Activated CD8-positive, alpha-beta memory T cell treated with anti-CD3 and anti-CD28 coated beads, Interleukin-2, amount 10 ng/mL, durations not matched to agents 7 days and 5 days (primary cell): ENCODE results near the gene KRT79. TPM values are rescaled to one million over a fixed set of nuclear protein-coding genes. Genes with fewer than 3 reads are reported as not detected.

Experiments used
- ATAC-seq: fragments of 150-1000 bp; cut with Tn5 transposase; one replicate; pipeline ENCODE4 v1.10.0; 2021; ENCODE audit warnings: moderate library complexity
- CTCF ChIA-PET: fragments of 350-600 bp; sonication (Branson Sonifier 250); formaldehyde crosslinking; loops from one replicate; lab custom pipeline; 2021; ENCODE audit warnings: antibody characterized with exemption; lab: Charles Lee
- DNase-seq: peaks from one replicate; pipeline ENCODE4 v3.0.0-alpha.2; 2020
- H3K27ac Mint-ChIP-seq: one replicate; pipeline ENCODE4 v1.8.0; 2021; ENCODE audit warnings: mild to moderate bottlenecking, mixed read lengths
- H3K27me3 Mint-ChIP-seq: one replicate; pipeline ENCODE4 v1.8.0; 2021; ENCODE audit warnings: mixed read lengths
- H3K36me3 Mint-ChIP-seq: one replicate; pipeline ENCODE4 v1.8.0; 2021; ENCODE audit warnings: mild to moderate bottlenecking, mixed read lengths
- H3K4me1 Mint-ChIP-seq: one replicate; pipeline ENCODE4 v1.8.0; 2021; ENCODE audit warnings: mixed read lengths
- H3K4me3 Mint-ChIP-seq: one replicate; pipeline ENCODE4 v1.8.0; 2021; ENCODE audit warnings: mild to moderate bottlenecking, moderate library complexity, mixed read lengths
- H3K9me3 Mint-ChIP-seq: one replicate; pipeline ENCODE4 v1.8.0; 2022; ENCODE audit warnings: low read depth, mixed read lengths
- total RNA-seq, 2 experiments: library from RNA; stranded (reverse); gene quantifications; one replicate each; pipeline ENCODE4 v1.2.3, GENCODE V29; 2021

The KRT79 gene
- total RNA-seq, 2 experiments from 2014 or later = 0.23 TPM; not detected in 1

DNA sequence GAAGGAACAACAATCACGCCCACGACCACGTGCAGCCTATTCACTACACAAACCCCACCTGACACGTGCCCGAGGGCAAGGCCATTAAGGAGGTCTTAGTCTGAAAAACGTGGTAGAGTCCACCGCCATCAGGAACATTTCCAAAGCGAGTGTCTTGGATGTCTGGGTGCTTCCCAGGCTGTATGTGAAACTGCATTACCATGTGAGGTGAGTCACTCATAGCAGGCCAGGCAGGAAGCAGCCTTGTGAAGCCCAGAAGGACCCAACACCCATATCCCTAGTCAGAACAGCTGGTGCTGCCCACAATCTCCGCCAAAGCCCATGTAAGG is 3.3 kb upstream of the KRT79 start:
- Mint-ChIP-seq H3K4me1 (peaks cover 30% of the 10 kb centered on the region), H3K27ac (no peak overlapping the region), H3K9me3 (no peaks in the 10 kb centered on the region), H3K27me3 (peaks cover 5% of the 10 kb centered on the region), H3K4me3 (no peak overlapping the region), H3K36me3 (no peaks in the 10 kb centered on the region)
- ATAC-seq (no peak), DNase-seq (no peak)
- CTCF ChIA-PET = interaction anchor here (1.0 to 2.2 kb wide), 2 partner anchors 33 to 47 kb away, joined by 3 to 8 read pairs; no protein-coding TSS in a partner anchor

DNA sequence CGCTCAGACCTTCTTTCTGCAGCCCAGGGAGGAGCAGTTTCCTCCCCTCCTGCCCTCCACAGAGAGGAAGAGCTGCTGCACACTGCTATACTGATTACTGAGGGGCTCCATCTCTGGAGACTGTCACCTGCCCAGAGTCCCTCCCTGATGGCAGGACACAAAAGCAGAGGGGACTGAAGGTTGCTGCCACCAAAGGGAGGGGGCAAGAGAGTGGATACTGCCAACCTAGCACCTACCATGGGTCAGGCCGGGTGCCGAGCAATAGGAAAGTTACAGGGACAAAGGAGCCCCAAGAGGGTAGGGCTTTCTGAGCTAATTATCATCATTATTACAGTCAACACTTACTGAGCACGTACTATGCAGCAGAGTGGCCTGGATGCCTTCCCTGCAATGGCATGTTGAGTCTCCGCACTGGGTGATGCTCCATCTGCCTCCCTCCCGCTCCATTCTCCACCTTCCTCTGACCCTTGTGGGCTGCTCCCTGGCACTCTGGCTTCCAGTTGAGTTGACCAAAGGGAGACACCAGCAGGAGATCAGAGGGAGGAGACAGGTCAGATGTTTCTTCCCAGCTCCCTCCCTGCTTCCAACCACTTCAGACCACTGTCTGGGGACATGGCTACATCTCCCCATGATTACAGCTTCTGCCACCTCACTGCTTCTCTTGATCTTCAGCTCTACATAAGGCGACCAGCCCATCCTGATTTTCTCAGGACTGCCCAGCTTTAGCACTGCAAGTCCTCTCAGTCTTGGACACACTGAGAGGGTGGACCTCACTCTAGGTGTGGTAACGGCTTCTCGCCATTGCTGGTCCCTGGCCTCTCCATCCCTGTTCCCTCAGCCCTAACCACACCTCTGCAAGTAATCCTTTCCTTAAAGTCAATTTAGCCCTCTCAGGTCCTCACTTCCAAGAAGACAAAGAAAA is 2.6 kb upstream of the KRT79 start:
- Mint-ChIP-seq H3K27ac (peak overlapping the region; percentile 64), H3K4me1 (peaks cover 27% of the 10 kb centered on the region), H3K27me3 (peaks cover 5% of the 10 kb centered on the region), H3K9me3 (no peaks in the 10 kb centered on the region), H3K4me3 (no peak overlapping the region), H3K36me3 (no peaks in the 10 kb centered on the region)
- ATAC-seq (peak; percentile 7), DNase-seq (no peak)
- CTCF ChIA-PET = interaction anchor here (1.0 to 2.2 kb wide), 2 partner anchors 32 to 33 kb away, joined by 3 to 8 read pairs; no protein-coding TSS in a partner anchor

DNA sequence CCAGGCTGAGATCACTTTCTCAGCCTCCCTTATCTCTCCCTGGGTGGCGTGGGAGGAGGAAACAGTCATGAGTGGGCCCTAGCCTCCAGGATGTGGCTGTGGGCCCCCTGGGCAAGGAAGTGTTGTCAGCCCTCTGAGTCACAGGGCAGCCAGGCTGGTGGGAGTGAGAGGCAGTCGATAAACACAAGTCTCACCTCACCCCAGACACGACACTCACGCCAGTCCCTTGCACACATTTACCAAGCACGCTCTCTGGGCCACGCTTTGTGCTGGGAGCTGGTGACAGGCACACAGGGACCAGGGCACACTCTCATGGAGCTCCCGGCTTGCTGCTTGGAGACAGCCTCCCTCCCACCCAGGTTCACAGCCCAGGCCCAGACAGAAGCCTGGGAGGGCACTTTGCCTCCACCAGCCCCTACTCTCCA is 1.9 kb upstream of the KRT79 start:
- no peaks in the 10 kb centered on the region for H3K9me3 Mint-ChIP-seq

DNA sequence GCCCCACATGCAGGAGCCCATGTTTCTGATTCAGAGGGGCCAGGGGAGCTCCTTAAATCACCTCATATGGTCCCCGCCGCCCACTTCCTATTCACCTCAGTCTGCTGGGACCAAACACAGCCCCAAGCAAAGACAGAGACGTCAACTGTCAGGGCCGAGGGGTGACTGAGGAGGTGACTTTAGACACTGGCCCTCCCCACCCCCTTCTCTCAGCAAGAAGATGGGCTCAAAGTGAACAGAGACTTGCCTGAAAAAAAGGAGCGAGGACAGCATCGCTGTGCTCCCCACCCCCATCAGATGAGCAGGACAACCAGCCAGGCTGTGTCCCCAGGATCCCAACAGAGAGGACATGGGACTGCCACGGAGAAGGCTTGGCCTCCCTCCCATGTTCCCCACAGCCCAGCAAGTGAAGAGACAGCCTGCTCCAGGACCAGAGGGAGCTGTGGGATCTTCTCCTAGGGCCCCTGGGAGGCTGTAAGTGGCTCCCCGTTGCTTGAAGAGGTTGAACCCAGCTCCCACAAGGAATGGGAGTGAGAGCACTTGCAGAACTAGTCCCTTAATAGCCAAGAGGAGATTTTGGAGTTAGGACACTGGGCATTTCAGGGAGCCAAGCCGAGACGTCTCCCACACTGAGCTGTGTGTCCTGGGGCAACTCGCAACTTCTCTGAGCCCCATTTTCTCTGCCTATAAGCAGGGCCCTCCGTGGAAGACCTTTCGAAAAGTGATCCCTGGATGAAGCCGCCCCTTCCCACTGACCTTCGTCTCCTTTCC is 1.3 kb upstream of the KRT79 start:
- no peak for DNase-seq
- Mint-ChIP-seq H3K27ac (peak overlapping the region; percentile 44), H3K4me3 (no peak overlapping the region), H3K36me3 (no peaks in the 10 kb centered on the region), H3K4me1 (peaks cover 27% of the 10 kb centered on the region), H3K27me3 (peaks cover 5% of the 10 kb centered on the region), H3K9me3 (no peaks in the 10 kb centered on the region)
- CTCF ChIA-PET = interaction anchor here (1.5 to 2.2 kb wide), 2 partner anchors 30 to 35 kb away, joined by 3 to 8 read pairs; no protein-coding TSS in a partner anchor
- no peak for ATAC-seq

More for the DNA sequence above, 1.9 kb upstream of the KRT79 start:
- H3K27me3 Mint-ChIP-seq = peaks cover 5% of the 10 kb centered on the region
- no peaks in the 10 kb centered on the region for H3K36me3 Mint-ChIP-seq
- ATAC-seq (peak; percentile 85), DNase-seq (peak; percentile 77)
- peak overlapping the region; percentile 64 for H3K27ac Mint-ChIP-seq
- H3K4me3 Mint-ChIP-seq = no peak overlapping the region
- peaks cover 27% of the 10 kb centered on the region for H3K4me1 Mint-ChIP-seq
- CTCF ChIA-PET = interaction anchor here (1.0 to 2.2 kb wide), 2 partner anchors 32 to 34 kb away, joined by 3 to 8 read pairs; no protein-coding TSS in a partner anchor

DNA sequence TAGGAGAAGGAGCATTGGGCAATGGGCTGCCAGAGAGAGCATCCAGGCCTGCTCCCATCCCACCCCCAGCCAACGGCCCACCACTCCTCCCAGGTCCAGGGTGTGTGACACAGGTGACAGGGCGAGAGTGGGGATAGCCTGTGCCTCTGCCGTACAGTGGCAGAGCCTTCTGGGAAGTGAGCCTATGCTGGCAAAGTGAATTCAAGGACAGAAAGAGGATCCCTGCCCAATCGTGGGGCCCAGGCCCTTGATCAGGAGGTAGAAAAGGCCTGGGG is 553 bp upstream of the KRT79 start:
- H3K27ac Mint-ChIP-seq = no peak overlapping the region
- CTCF ChIA-PET = interaction anchor here (1.5 kb wide), 1 partner anchor 31 kb away, joined by 3 read pairs; no protein-coding TSS in a partner anchor
- DNase-seq (no peak), ATAC-seq (no peak)
- peaks cover 27% of the 10 kb centered on the region for H3K4me1 Mint-ChIP-seq
- H3K36me3 Mint-ChIP-seq = no peaks in the 10 kb centered on the region
- H3K4me3 Mint-ChIP-seq = no peak overlapping the region
- H3K27me3 Mint-ChIP-seq = peaks cover 9% of the 10 kb centered on the region
- no peaks in the 10 kb centered on the region for H3K9me3 Mint-ChIP-seq

DNA sequence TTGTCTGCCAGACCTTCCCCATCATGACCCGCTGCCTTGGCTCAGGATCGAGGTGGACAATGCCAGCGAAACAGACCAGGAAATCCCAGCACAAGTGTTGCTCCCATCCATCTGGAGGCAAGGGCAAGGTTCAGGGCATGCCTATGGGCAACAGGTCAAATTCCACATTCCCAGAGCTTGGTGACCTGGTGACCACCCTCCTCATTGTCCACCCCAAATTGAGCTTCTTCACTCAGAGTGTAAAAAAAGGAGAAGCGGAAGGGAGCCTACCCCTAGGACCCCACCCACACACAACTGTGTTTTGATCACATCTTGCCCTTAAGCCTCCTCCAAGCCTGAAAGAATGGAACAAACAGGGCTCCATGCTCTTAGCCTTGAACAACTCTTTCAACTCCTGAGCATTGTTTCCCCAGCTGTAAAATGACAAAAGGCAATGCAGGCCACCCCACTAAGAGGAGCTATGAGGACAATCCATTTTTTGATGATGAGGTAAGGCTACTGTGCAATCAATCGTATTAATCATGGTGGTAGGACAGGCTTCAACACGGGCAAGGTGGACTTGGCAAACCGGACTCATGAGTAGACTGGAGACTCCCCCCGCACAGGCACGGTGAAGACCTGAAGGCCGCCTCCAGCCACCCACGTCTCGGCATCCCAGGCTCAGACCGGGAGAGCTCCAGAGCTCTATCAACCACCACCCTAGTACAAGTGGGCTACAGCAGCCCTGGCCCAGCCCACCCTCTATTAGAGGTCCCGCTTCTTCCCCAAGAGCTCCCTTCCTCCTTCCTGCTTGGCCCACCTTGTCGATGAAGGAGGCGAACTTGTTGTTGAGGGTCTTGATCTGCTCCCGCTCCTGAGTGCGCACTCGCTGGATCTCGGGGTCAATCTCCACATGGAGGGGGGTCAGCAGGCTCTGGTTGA is 866 bp downstream of the KRT79 start:
- Mint-ChIP-seq H3K36me3 (no peaks in the 10 kb centered on the region), H3K4me1 (peaks cover 24% of the 10 kb centered on the region), H3K4me3 (no peak overlapping the region), H3K27me3 (peaks cover 7% of the 10 kb centered on the region), H3K27ac (no peak overlapping the region), H3K9me3 (no peaks in the 10 kb centered on the region)
- DNase-seq = no peak
- CTCF ChIA-PET = interaction anchor here (0.8 to 1.2 kb wide), 2 partner anchors 33 to 47 kb away, joined by 3 read pairs; no protein-coding TSS in a partner anchor
- no peak for ATAC-seq

GRCh38 chr12:52832451-52832850 is 1.7 kb downstream of the KRT79 start:
- H3K4me1 Mint-ChIP-seq = peaks cover 23% of the 10 kb centered on the region
- peaks cover 4% of the 10 kb centered on the region for H3K27me3 Mint-ChIP-seq
- H3K27ac Mint-ChIP-seq = no peak overlapping the region
- no peak overlapping the region for H3K4me3 Mint-ChIP-seq
- DNase-seq = no peak
- CTCF ChIA-PET = interaction anchor here (0.8 to 1.2 kb wide), 2 partner anchors 33 to 48 kb away, joined by 3 read pairs; no protein-coding TSS in a partner anchor
- no peaks in the 10 kb centered on the region for H3K9me3 Mint-ChIP-seq
- H3K36me3 Mint-ChIP-seq = no peaks in the 10 kb centered on the region
- no peak for ATAC-seq

- H3K27me3 Mint-ChIP-seq = peaks cover 4% of the 10 kb centered on the region
- no peak for DNase-seq
- no peak overlapping the region for H3K27ac Mint-ChIP-seq
- no peak for ATAC-seq
- H3K9me3 Mint-ChIP-seq = no peaks in the 10 kb centered on the region
- no peaks in the 10 kb centered on the region for H3K36me3 Mint-ChIP-seq
- no peak overlapping the region for H3K4me3 Mint-ChIP-seq
- peaks cover 11% of the 10 kb centered on the region for H3K4me1 Mint-ChIP-seq
- CTCF ChIA-PET = interaction anchor here (1.4 kb wide), 1 partner anchor 49 kb away, joined by 5 read pairs; no protein-coding TSS in a partner anchor
Measured at GRCh38 chr12:52831251-52831650, 2.9 kb downstream of the KRT79 start.

DNA sequence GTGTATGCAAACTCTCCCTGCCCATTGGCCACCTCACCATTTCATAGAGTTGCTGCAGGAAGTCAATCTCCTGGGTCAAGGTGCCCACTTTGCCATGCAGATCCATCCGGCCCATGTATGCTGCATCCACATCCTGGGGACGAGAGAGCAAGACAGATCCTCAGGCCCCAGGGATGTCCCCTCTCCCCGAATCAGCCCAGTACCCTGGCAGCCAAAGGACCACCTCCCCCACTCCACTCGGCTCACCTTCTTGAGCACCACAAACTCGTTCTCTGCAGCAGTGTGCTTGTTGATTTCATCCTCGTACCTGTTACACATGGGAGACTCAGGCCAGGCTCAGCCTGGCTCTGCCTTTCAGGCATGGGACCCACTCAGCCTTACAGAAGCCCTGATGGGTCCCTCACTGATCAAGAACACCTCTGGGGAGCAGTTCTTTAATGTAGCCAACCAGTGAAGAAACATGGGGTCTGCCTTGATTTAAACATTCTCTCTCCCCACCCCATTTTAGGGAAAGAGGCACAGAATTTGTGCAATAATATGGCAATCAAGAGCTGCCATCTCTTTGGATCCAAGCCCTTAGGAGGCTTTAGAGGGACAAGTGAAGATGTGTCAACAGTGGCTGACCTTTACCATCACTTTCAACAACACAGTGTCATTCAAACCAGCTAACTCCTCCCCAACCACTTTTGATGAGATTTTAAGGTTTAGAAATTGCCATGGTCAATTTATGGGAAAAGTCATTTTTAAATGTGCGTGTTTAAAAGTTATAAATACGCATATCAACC is 3.9 kb downstream of the KRT79 start:
- no peaks in the 10 kb centered on the region for H3K9me3 Mint-ChIP-seq
- no peaks in the 10 kb centered on the region for H3K4me1 Mint-ChIP-seq
- peaks cover 4% of the 10 kb centered on the region for H3K27me3 Mint-ChIP-seq
- CTCF ChIA-PET = interaction anchor here (1.4 kb wide), 1 partner anchor 50 kb away, joined by 5 read pairs; no protein-coding TSS in a partner anchor
- no peak overlapping the region for H3K4me3 Mint-ChIP-seq
- no peak overlapping the region for H3K27ac Mint-ChIP-seq
- DNase-seq (no peak), ATAC-seq (no peak)
- no peaks in the 10 kb centered on the region for H3K36me3 Mint-ChIP-seq

- CTCF ChIA-PET = no interaction called here
- Mint-ChIP-seq H3K4me1 (no peaks in the 10 kb centered on the region), H3K27ac (no peak overlapping the region), H3K36me3 (no peaks in the 10 kb centered on the region), H3K4me3 (no peak overlapping the region), H3K9me3 (no peaks in the 10 kb centered on the region), H3K27me3 (peaks cover 4% of the 10 kb centered on the region)
- no peak for ATAC-seq
- DNase-seq = no peak
Measured at GRCh38 chr12:52828591-52829021, 5.5 kb downstream of the KRT79 start.

GRCh38 chr12:52828156-52828555 is 6.0 kb downstream of the KRT79 start:
- DNase-seq (no peak), ATAC-seq (no peak)
- H3K4me3 Mint-ChIP-seq = no peak overlapping the region
- no peak overlapping the region for H3K27ac Mint-ChIP-seq
- H3K4me1 Mint-ChIP-seq = no peaks in the 10 kb centered on the region
- peaks cover 4% of the 10 kb centered on the region for H3K27me3 Mint-ChIP-seq
- H3K9me3 Mint-ChIP-seq = no peaks in the 10 kb centered on the region
- CTCF ChIA-PET = no interaction called here
- no peaks in the 10 kb centered on the region for H3K36me3 Mint-ChIP-seq

GRCh38 chr12:52827499-52828090 is 6.5 kb downstream of the KRT79 start:
- no peak overlapping the region for H3K4me3 Mint-ChIP-seq
- no peak overlapping the region for H3K27ac Mint-ChIP-seq
- peaks cover 4% of the 10 kb centered on the region for H3K27me3 Mint-ChIP-seq
- no peak for ATAC-seq
- no peaks in the 10 kb centered on the region for H3K36me3 Mint-ChIP-seq
- CTCF ChIA-PET = no interaction called here
- H3K9me3 Mint-ChIP-seq = no peaks in the 10 kb centered on the region
- H3K4me1 Mint-ChIP-seq = no peaks in the 10 kb centered on the region
- DNase-seq = no peak
